Vagina (tissue), 2 donors: Measurements from ENCODE around the gene RAD51AP1.

Experiments used
- POLR2A ChIP-seq, 2 donors: fragments of 450-650 bp; IDR thresholded peaks; one replicate each; pipeline ENCODE4 v1.6.1; 2017; ENCODE audit warnings: antibody characterized with exemption in 2 of 2, mild to moderate bottlenecking in 2 of 2, moderate library complexity in 2 of 2
- TF ChIP-seq, protein P1 (sequence below), 3 experiments: fragments of 450-650 bp in 2 of 3; fragments of 200-600 bp in 1 of 3; sonication (generic) in 1 of 3; IDR thresholded peaks; one replicate each; pipeline ENCODE4 v1.5.1; 2017 to 2019; ENCODE audit warnings: antibody characterized with exemption in 3 of 3, mild to moderate bottlenecking in 2 of 3, moderate library complexity in 2 of 3

- TF ChIP-seq, protein P1, sequence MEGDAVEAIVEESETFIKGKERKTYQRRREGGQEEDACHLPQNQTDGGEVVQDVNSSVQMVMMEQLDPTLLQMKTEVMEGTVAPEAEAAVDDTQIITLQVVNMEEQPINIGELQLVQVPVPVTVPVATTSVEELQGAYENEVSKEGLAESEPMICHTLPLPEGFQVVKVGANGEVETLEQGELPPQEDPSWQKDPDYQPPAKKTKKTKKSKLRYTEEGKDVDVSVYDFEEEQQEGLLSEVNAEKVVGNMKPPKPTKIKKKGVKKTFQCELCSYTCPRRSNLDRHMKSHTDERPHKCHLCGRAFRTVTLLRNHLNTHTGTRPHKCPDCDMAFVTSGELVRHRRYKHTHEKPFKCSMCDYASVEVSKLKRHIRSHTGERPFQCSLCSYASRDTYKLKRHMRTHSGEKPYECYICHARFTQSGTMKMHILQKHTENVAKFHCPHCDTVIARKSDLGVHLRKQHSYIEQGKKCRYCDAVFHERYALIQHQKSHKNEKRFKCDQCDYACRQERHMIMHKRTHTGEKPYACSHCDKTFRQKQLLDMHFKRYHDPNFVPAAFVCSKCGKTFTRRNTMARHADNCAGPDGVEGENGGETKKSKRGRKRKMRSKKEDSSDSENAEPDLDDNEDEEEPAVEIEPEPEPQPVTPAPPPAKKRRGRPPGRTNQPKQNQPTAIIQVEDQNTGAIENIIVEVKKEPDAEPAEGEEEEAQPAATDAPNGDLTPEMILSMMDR (IDR thresholded peaks at IDR 0.05): no peak
- TF ChIP-seq POLR2A (IDR thresholded peaks at IDR 0.05): no peak
These were observed 13.5 kb downstream of the RAD51AP1 start for GRCh38 chr12:4552191-4552590.
